GM21576 (cell line): ENCODE measurements around the gene ZNF407.

Experiments used
- ATAC-seq: cut with Tn5 transposase; IDR thresholded peaks from one replicate; pipeline ENCODE4 v1.9.1; 2021; ENCODE audit warnings: mild to moderate bottlenecking, moderate library complexity; ENCODE audit not compliant: unreplicated experiment

ZNF407 gene

GRCh38 chr18:74715865-74716712 lies 118.4 kb downstream of the ZNF407 start:
- no peak for ATAC-seq

- no peak for ATAC-seq
Measured at GRCh38 chr18:74718312-74718711, 120.6 kb downstream of the ZNF407 start.

- ATAC-seq: no peak
Measured at GRCh38 chr18:74722237-74722636, 124.6 kb downstream of the ZNF407 start.

GRCh38 chr18:74724186-74724585 lies 126.5 kb downstream of the ZNF407 start:
- ATAC-seq: no peak

- ATAC-seq: no peak
Measured at GRCh38 chr18:74725690-74726089, 128.0 kb downstream of the ZNF407 start.

GRCh38 chr18:74728586-74728985 lies 130.9 kb downstream of the ZNF407 start:
- ATAC-seq: no peak

- no peak for ATAC-seq
Measured at GRCh38 chr18:74731097-74731496, 133.4 kb downstream of the ZNF407 start.

GRCh38 chr18:74732380-74732779 lies 134.7 kb downstream of the ZNF407 start:
- ATAC-seq: no peak

- no peak for ATAC-seq
Measured at GRCh38 chr18:74733598-74733997, 135.9 kb downstream of the ZNF407 start.

GRCh38 chr18:74734013-74734444 lies 136.4 kb downstream of the ZNF407 start:
- no peak for ATAC-seq

GRCh38 chr18:74739926-74740325 lies 142.3 kb downstream of the ZNF407 start:
- no peak for ATAC-seq

GRCh38 chr18:74742573-74743243 lies 145.0 kb downstream of the ZNF407 start:
- ATAC-seq: no peak

GRCh38 chr18:74745633-74746403 lies 148.1 kb downstream of the ZNF407 start:
- no peak for ATAC-seq

GRCh38 chr18:74748809-74749208 lies 151.1 kb downstream of the ZNF407 start:
- no peak for ATAC-seq

GRCh38 chr18:74758995-74759394 lies 161.3 kb downstream of the ZNF407 start:
- no peak for ATAC-seq

GRCh38 chr18:74760026-74760425 lies 162.4 kb downstream of the ZNF407 start:
- ATAC-seq: no peak

- no peak for ATAC-seq
Measured at GRCh38 chr18:74760436-74760835, 162.8 kb downstream of the ZNF407 start.

- no peak for ATAC-seq
Measured at GRCh38 chr18:74766251-74766650, 168.6 kb downstream of the ZNF407 start.

- ATAC-seq: no peak
Measured at GRCh38 chr18:74768096-74768495, 170.4 kb downstream of the ZNF407 start.

- peak; percentile 77 for ATAC-seq
Measured at GRCh38 chr18:74773171-74773624, 175.5 kb downstream of the ZNF407 start.

- no peak for ATAC-seq
Measured at GRCh38 chr18:74774486-74774885, 176.8 kb downstream of the ZNF407 start.
